GM12878 (cell line): ENCODE results near the gene IFNA1.

Experiments
- BMI1 ChIP-seq: fragments of 450-650 bp; IDR thresholded peaks from 2 replicates; pipeline ENCODE4 v1.6.1; 2016; ENCODE audit warnings: mild to moderate bottlenecking, moderate library complexity, borderline replicate concordance
- CTCF ChIP-seq, 3 experiments: IDR thresholded peaks in 2 of 3; conservative IDR thresholded peaks in 1 of 3; 2 replicates each; pipeline ENCODE4 v1.5.1; 2011; ENCODE audit warnings: low read depth in 3 of 3, low read length in 3 of 3, mild to moderate bottlenecking in 3 of 3, control low read depth in 2 of 3, moderate library complexity in 2 of 3, inconsistent platforms in 1 of 3, mixed read lengths in 1 of 3; ENCODE audit not compliant: control insufficient read depth in 2 of 3, insufficient read depth in 1 of 3; ENCODE audit errors: extremely low read depth in 1 of 3
- EZH2 ChIP-seq: IDR thresholded peaks from 2 replicates; pipeline ENCODE4 v1.6.1; 2012; ENCODE audit warnings: low read depth, mild to moderate bottlenecking, control low read depth, inconsistent platforms, low read length, borderline replicate concordance; ENCODE audit not compliant: control insufficient read depth
- FOS ChIP-seq: IDR thresholded peaks from 3 replicates; pipeline ENCODE4 v1.6.1; 2011; ENCODE audit warnings: borderline replicate concordance; ENCODE audit not compliant: insufficient read length; ENCODE audit errors: extremely low read depth
- MAX ChIP-seq: IDR thresholded peaks from 2 replicates; pipeline ENCODE4 v1.6.1; 2012; ENCODE audit warnings: low read depth, low read length, improper control_type of control experiment
- MXI1 ChIP-seq: fragments of 150-350 bp; IDR thresholded peaks from 2 replicates; pipeline ENCODE4 v1.6.1; 2011; ENCODE audit warnings: low read depth, mild to moderate bottlenecking, inconsistent platforms, low read length, improper control_type of control experiment
- NR2C1 ChIP-seq: fragments of 450-650 bp; IDR thresholded peaks from 2 replicates; pipeline ENCODE4 v1.6.1; 2017; ENCODE audit warnings: antibody characterized with exemption, mild to moderate bottlenecking, moderate library complexity
- PBX3 ChIP-seq: IDR thresholded peaks from 2 replicates; pipeline ENCODE4 v1.6.1; 2011; ENCODE audit warnings: mild to moderate bottlenecking, low read depth, low read length, moderate library complexity; ENCODE audit not compliant: insufficient replicate concordance
- PML ChIP-seq: IDR thresholded peaks from 2 replicates; pipeline ENCODE4 v1.6.1; 2012; ENCODE audit warnings: low read length, inconsistent platforms
- POLR2A ChIP-seq: IDR thresholded peaks from 2 replicates; pipeline ENCODE4 v1.6.1; 2011; ENCODE audit warnings: low read depth, mild to moderate bottlenecking, low read length
- POLR2AphosphoS5 ChIP-seq: IDR thresholded peaks from 2 replicates; pipeline ENCODE4 v1.6.1; 2011; ENCODE audit warnings: mild to moderate bottlenecking, low read length, inconsistent platforms
- REST ChIP-seq: IDR thresholded peaks from 2 replicates; pipeline ENCODE4 v1.6.1; 2012; ENCODE audit warnings: mild to moderate bottlenecking, low read depth, low read length
- RFX5 ChIP-seq: IDR thresholded peaks from 2 replicates; pipeline ENCODE4 v1.6.1; 2011; ENCODE audit warnings: low read depth, low read length, improper control_type of control experiment

GRCh38 chr9:21465138-21465537, 24.9 kb downstream of the IFNA1 start:
- TF ChIP-seq POLR2AphosphoS5: no peak
- no peak for TF ChIP-seq PBX3
- TF ChIP-seq CTCF (IDR thresholded peaks at IDR 0.05 in 2 of 3, conservative IDR thresholded peaks at IDR 0.05 in 1 of 3; ENCODE audit: control insufficient read depth in 2 of 3, extremely low read depth in 1 of 3, insufficient read depth in 1 of 3, low read depth in 3 of 3, low read length in 3 of 3): no peak
- no peak for TF ChIP-seq EZH2
- TF ChIP-seq BMI1: no peak
- no peak for TF ChIP-seq MXI1
- no peak for TF ChIP-seq NR2C1
- no peak for TF ChIP-seq POLR2A
- no peak for TF ChIP-seq FOS
- no peak for TF ChIP-seq PML
- no peak for TF ChIP-seq RFX5
- TF ChIP-seq MAX: no peak
- TF ChIP-seq REST: no peak
